Vagina (tissue), 2 donors: ENCODE results near the gene QRICH2.

ENCODE experiments used
- CTCF ChIP-seq, 3 experiments: fragments of 450-650 bp in 2 of 3; fragments of 200-600 bp in 1 of 3; sonication (generic) in 1 of 3; IDR thresholded peaks; one replicate each; pipeline ENCODE4 v1.5.1; 2017 to 2019; ENCODE audit warnings: antibody characterized with exemption in 3 of 3, mild to moderate bottlenecking in 2 of 3, moderate library complexity in 2 of 3
- POLR2A ChIP-seq, 2 donors: fragments of 450-650 bp; IDR thresholded peaks; one replicate each; pipeline ENCODE4 v1.6.1; 2017; ENCODE audit warnings: antibody characterized with exemption in 2 of 2, mild to moderate bottlenecking in 2 of 2, moderate library complexity in 2 of 2

- no peak for TF ChIP-seq CTCF (IDR thresholded peaks at IDR 0.05)
- TF ChIP-seq POLR2A (IDR thresholded peaks at IDR 0.05), result no peak
Observed at GRCh38 chr17:76333673-76334505, 25.8 kb upstream of the QRICH2 start.
